H9 (cell line): ENCODE measurements around the gene MTO1. TPM values are rescaled to one million over a fixed set of nuclear protein-coding genes. Genes with fewer than 3 reads are reported as not detected.

Experiments
- DNase-seq: peaks from one replicate; pipeline ENCODE4 v3.0.0-alpha.2; 2017
- H2AFZ ChIP-seq: one replicate; pipeline ENCODE4 v1.6.1; 2013; ENCODE audit warnings: mild to moderate bottlenecking, low read length, control low read depth, moderate library complexity
- H2AK5ac ChIP-seq: 2 replicates; pipeline ENCODE4 v1.6.1; 2013; ENCODE audit warnings: low read length, control low read depth, mixed read lengths; ENCODE audit not compliant: insufficient read length
- H2BK120ac ChIP-seq: one replicate; pipeline ENCODE4 v1.6.1; 2013; ENCODE audit warnings: low read depth, mild to moderate bottlenecking, low read length, control low read depth, inconsistent platforms; ENCODE audit not compliant: poor library complexity, severe bottlenecking
- H2BK12ac ChIP-seq: 2 replicates; pipeline ENCODE4 v1.6.1; 2013; ENCODE audit warnings: low read length, control low read depth, mixed read lengths, low read depth; ENCODE audit not compliant: insufficient read length
- H2BK15ac ChIP-seq: 2 replicates; pipeline ENCODE4 v1.6.1; 2013; ENCODE audit warnings: low read depth, low read length, control low read depth
- H2BK20ac ChIP-seq: one replicate; pipeline ENCODE4 v1.6.1; 2013; ENCODE audit warnings: low read depth, mild to moderate bottlenecking, low read length, control low read depth, inconsistent platforms; ENCODE audit not compliant: poor library complexity, severe bottlenecking
- H2BK5ac ChIP-seq: 2 replicates; pipeline ENCODE4 v1.6.1; 2013; ENCODE audit warnings: low read length, control low read depth, mixed read lengths; ENCODE audit not compliant: insufficient read length
- H3K14ac ChIP-seq: 2 replicates; pipeline ENCODE4 v1.6.1; 2013; ENCODE audit warnings: low read length, control low read depth; ENCODE audit not compliant: insufficient read depth
- H3K18ac ChIP-seq: 2 replicates; pipeline ENCODE4 v1.6.1; 2013; ENCODE audit warnings: low read depth, mild to moderate bottlenecking, mixed read lengths, low read length, control low read depth; ENCODE audit not compliant: insufficient read length
- H3K23ac ChIP-seq: 2 replicates; pipeline ENCODE4 v1.6.1; 2013; ENCODE audit warnings: low read length, control low read depth, mixed read lengths, low read depth; ENCODE audit not compliant: insufficient read length
- H3K23me2 ChIP-seq: 2 replicates; pipeline ENCODE4 v1.6.1; 2013; ENCODE audit warnings: low read depth, mild to moderate bottlenecking, mixed read lengths, low read length, control low read depth; ENCODE audit not compliant: insufficient read length, poor library complexity, severe bottlenecking
- H3K27ac ChIP-seq: 2 replicates; pipeline ENCODE4 v1.5.1; 2013; ENCODE audit warnings: low read length, control low read depth, mixed read lengths, low read depth; ENCODE audit not compliant: insufficient read length
- H3K27me3 ChIP-seq: 2 replicates; pipeline ENCODE4 v1.6.1; 2013; ENCODE audit warnings: low read length, control low read depth, inconsistent platforms; ENCODE audit not compliant: insufficient read depth
- H3K4ac ChIP-seq: 2 replicates; pipeline ENCODE4 v1.6.1; 2013; ENCODE audit warnings: low read depth, mild to moderate bottlenecking, control low read depth, inconsistent platforms, low read length, moderate library complexity
- H3K4me1 ChIP-seq: 2 replicates; pipeline ENCODE4 v1.6.1; 2013; ENCODE audit warnings: low read length, control low read depth, inconsistent platforms; ENCODE audit not compliant: insufficient read depth
- H3K4me2 ChIP-seq: 2 replicates; pipeline ENCODE4 v1.6.1; 2013; ENCODE audit warnings: low read length, control low read depth, mixed read lengths; ENCODE audit not compliant: insufficient read length, insufficient read depth
- H3K56ac ChIP-seq: 2 replicates; pipeline ENCODE4 v1.6.1; 2013; ENCODE audit warnings: low read depth, mild to moderate bottlenecking, mixed read lengths, low read length, control low read depth; ENCODE audit not compliant: insufficient read length
- H3K79me1 ChIP-seq: 2 replicates; pipeline ENCODE4 v1.6.1; 2013; ENCODE audit warnings: low read depth, mild to moderate bottlenecking, moderate library complexity, low read length, control low read depth, inconsistent platforms; ENCODE audit not compliant: insufficient read depth, poor library complexity, severe bottlenecking
- H3K79me2 ChIP-seq: 2 replicates; pipeline ENCODE4 v1.6.1; 2013; ENCODE audit warnings: low read length, control low read depth, inconsistent platforms; ENCODE audit not compliant: insufficient read depth
- H3K9ac ChIP-seq: 2 replicates; pipeline ENCODE4 v1.6.1; 2013; ENCODE audit warnings: low read length, control low read depth, mixed read lengths; ENCODE audit not compliant: insufficient read length; ENCODE audit errors: extremely low read depth
- H3K9me3 ChIP-seq: one replicate; pipeline ENCODE4 v1.6.1; 2013; ENCODE audit warnings: low read depth, low read length, inconsistent platforms; ENCODE audit not compliant: control insufficient read depth
- H3T11ph ChIP-seq: one replicate; pipeline ENCODE4 v1.6.1; 2013; ENCODE audit warnings: mild to moderate bottlenecking, low read length, control low read depth, inconsistent platforms
- H4K20me1 ChIP-seq: one replicate; pipeline ENCODE4 v1.6.1; 2013; ENCODE audit not compliant: control insufficient read depth, insufficient read length, insufficient read depth
- H4K5ac ChIP-seq: 2 replicates; pipeline ENCODE4 v1.6.1; 2013; ENCODE audit warnings: low read depth, mild to moderate bottlenecking, mixed read lengths, low read length, control low read depth; ENCODE audit not compliant: insufficient read length
- H4K8ac ChIP-seq: replicated peaks from 2 replicates; pipeline ENCODE4 v1.6.1; 2013; ENCODE audit warnings: low read length, control low read depth, mixed read lengths, low read depth; ENCODE audit not compliant: insufficient read length
- H4K91ac ChIP-seq: 2 replicates; pipeline ENCODE4 v1.6.1; 2013; ENCODE audit warnings: low read depth, mild to moderate bottlenecking, moderate library complexity, mixed read lengths, low read length, control low read depth; ENCODE audit not compliant: insufficient read length
- H3K27ac Mint-ChIP-seq, 3 experiments: 2 replicates in 2 of 3; 3 replicates in 1 of 3; pipeline ENCODE4 v1.8.0; 2020 to 2021; ENCODE audit warnings: mixed read lengths in 3 of 3, mild to moderate bottlenecking in 1 of 3, moderate library complexity in 1 of 3
- H3K27me3 Mint-ChIP-seq: 2 replicates; pipeline ENCODE4 v1.8.0; 2021; ENCODE audit warnings: low read depth, mild to moderate bottlenecking, moderate library complexity, mixed read lengths
- H3K36me3 Mint-ChIP-seq, 3 experiments: 2 replicates in 2 of 3; 3 replicates in 1 of 3; pipeline ENCODE4 v1.8.0; 2020 to 2021; ENCODE audit warnings: low read depth in 3 of 3, mixed read lengths in 3 of 3; ENCODE audit not compliant: insufficient read depth in 1 of 3
- H3K4me1 Mint-ChIP-seq, 2 experiments: 2 replicates each; pipeline ENCODE4 v1.8.0; 2020; ENCODE audit warnings: mixed read lengths in 2 of 2
- H3K4me3 Mint-ChIP-seq, 2 experiments: 2 replicates in 1 of 2; 3 replicates in 1 of 2; pipeline ENCODE4 v1.8.0; 2020 to 2021; ENCODE audit warnings: mild to moderate bottlenecking in 2 of 2, mixed read lengths in 2 of 2, moderate library complexity in 1 of 2
- H3K9me3 Mint-ChIP-seq, 2 experiments: 2 replicates in 1 of 2; 3 replicates in 1 of 2; pipeline ENCODE4 v1.8.0; 2020; ENCODE audit warnings: mild to moderate bottlenecking in 2 of 2, mixed read lengths in 2 of 2, moderate library complexity in 1 of 2
- WGBS: extraction: QIAGEN DNeasy Blood & Tissue Kit; methylation state at CpG from one replicate; pipeline ENCODE4 v1.1.7; 2013; ENCODE audit warnings: missing lambda C conversion rate, low lambda C conversion rate, mixed read lengths; ENCODE audit not compliant: insufficient read length; ENCODE audit errors: extremely low coverage; 5-methylcytosine and 5-hydroxymethylcytosine counted together
- total RNA-seq: library from RNA; stranded (reverse); gene quantifications from 2 replicates; pipeline ENCODE4 v1.2.1, GENCODE V29; 2021
- TF ChIP-seq, protein P1 (sequence below): fragments of 200-600 bp; sonication (generic); conservative IDR thresholded peaks from 3 replicates; pipeline ENCODE4 v1.8.0; 2021; ENCODE audit warnings: antibody characterized with exemption, mild to moderate bottlenecking

The MTO1 gene
- total RNA-seq, 1 experiment from 2014 or later: 27.8 TPM

DNA sequence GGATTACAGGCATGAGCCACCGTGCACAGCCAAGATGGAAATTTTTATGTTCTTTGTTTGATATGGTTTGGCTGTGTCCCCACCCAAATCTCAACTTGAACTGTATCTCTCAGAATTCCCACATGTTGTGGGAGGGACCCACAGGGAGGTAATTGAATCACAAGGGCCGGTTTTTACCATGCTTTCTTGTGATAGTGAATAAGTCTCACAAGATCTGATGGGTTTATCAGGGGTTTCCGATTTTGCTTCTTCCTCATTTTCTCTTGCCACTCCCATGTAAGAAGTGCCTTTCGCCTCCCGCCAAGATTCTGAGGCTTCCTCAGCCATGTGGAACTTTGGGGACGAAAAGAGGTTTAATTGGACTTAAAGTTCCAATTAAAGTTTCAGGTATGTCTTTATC is 44.7 kb downstream of the MTO1 start:
- H3K14ac ChIP-seq: no peak overlapping the region
- no peak overlapping the region for H3K23ac ChIP-seq
- no peak overlapping the region for H2AFZ ChIP-seq
- H4K91ac ChIP-seq: no peak overlapping the region
- no peak overlapping the region for H2BK12ac ChIP-seq
- H3K23me2 ChIP-seq: no peaks in the 10 kb centered on the region
- H4K20me1 ChIP-seq: no peaks in the 10 kb centered on the region
- H2BK120ac ChIP-seq: no peak overlapping the region
- H3K9me3 ChIP-seq: no peaks in the 10 kb centered on the region
- H3K56ac ChIP-seq: no peak overlapping the region
- no peak overlapping the region for H4K5ac ChIP-seq
- no peak overlapping the region for H4K8ac ChIP-seq
- H3K27ac Mint-ChIP-seq: no peak overlapping the region
- no peak overlapping the region for H3K27ac ChIP-seq
- H2AK5ac ChIP-seq: no peak overlapping the region
- H3K4ac ChIP-seq: no peak overlapping the region
- no peak for DNase-seq
- no peak overlapping the region for H2BK15ac ChIP-seq
- no peaks in the 10 kb centered on the region for H3K27me3 ChIP-seq
- no peak overlapping the region for H2BK20ac ChIP-seq
- H3K4me3 Mint-ChIP-seq: no peak overlapping the region
- no peak overlapping the region for H3K9ac ChIP-seq
- H3K79me1 ChIP-seq: no peaks in the 10 kb centered on the region
- no peaks in the 10 kb centered on the region for H3K4me1 Mint-ChIP-seq
- H3K4me1 ChIP-seq: no peaks in the 10 kb centered on the region
- TF ChIP-seq, protein P1, sequence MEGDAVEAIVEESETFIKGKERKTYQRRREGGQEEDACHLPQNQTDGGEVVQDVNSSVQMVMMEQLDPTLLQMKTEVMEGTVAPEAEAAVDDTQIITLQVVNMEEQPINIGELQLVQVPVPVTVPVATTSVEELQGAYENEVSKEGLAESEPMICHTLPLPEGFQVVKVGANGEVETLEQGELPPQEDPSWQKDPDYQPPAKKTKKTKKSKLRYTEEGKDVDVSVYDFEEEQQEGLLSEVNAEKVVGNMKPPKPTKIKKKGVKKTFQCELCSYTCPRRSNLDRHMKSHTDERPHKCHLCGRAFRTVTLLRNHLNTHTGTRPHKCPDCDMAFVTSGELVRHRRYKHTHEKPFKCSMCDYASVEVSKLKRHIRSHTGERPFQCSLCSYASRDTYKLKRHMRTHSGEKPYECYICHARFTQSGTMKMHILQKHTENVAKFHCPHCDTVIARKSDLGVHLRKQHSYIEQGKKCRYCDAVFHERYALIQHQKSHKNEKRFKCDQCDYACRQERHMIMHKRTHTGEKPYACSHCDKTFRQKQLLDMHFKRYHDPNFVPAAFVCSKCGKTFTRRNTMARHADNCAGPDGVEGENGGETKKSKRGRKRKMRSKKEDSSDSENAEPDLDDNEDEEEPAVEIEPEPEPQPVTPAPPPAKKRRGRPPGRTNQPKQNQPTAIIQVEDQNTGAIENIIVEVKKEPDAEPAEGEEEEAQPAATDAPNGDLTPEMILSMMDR: no peak
- no CpG with 5 or more reads among the region's 6 CpGs for WGBS
- H2BK5ac ChIP-seq: no peak overlapping the region
- no peak overlapping the region for H3K18ac ChIP-seq
- H3K4me2 ChIP-seq: no peak overlapping the region
- H3T11ph ChIP-seq: no peak overlapping the region
- peaks cover 1 to 22% (median 6%) of the 10 kb centered on the region in 3 experiments; a peak in 3 of 7 replicates for H3K36me3 Mint-ChIP-seq
- H3K9me3 Mint-ChIP-seq: no peaks in the 10 kb centered on the region
- no peaks in the 10 kb centered on the region for H3K79me2 ChIP-seq
- no peaks in the 10 kb centered on the region for H3K27me3 Mint-ChIP-seq
